Measurements from ENCODE around the gene DLEC1.

- TF ChIP-seq CTCF (IDR thresholded peaks at IDR 0.05; ENCODE audit: insufficient read depth, low read depth, low read length) (no peak), EZH2 (IDR thresholded peaks at IDR 0.05; ENCODE audit: insufficient read depth, low read length) (no peak)
Observed at GRCh38 chr3:38117163-38117716, 78.2 kb downstream of the DLEC1 start.
